CD8-positive, alpha-beta memory T cell (primary cell): ENCODE data around the gene NPSR1. TPM values are rescaled to one million over a fixed set of nuclear protein-coding genes. Genes with fewer than 3 reads are reported as not detected.

ENCODE experiments used
- CTCF ChIA-PET: fragments of 350-600 bp; sonication (Branson Sonifier 250); formaldehyde crosslinking; loops from one replicate; lab custom pipeline; 2021; ENCODE audit warnings: antibody characterized with exemption; lab: Charles Lee
- POLR2A ChIA-PET: fragments of 350-600 bp; sonication (Branson Sonifier 250); formaldehyde crosslinking; loops from one replicate; lab custom pipeline; 2021; ENCODE audit warnings: antibody characterized with exemption; lab: Charles Lee
- DNase-seq, 5 donors: peaks; one replicate each; pipeline versions ENCODE4 v3.0.0 to v3.0.0-alpha.2; 2020 to 2022; ENCODE audit warnings: mixed read lengths in 1 of 5
- H3K27ac ChIP-seq: one replicate; pipeline ENCODE4 v1.7.0; 2013; ENCODE audit warnings: low read depth, mild to moderate bottlenecking, low read length, moderate library complexity
- H3K27me3 ChIP-seq: 2 replicates; pipeline ENCODE4 v1.7.0; 2013; ENCODE audit warnings: low read length, mild to moderate bottlenecking; ENCODE audit not compliant: insufficient read depth, poor library complexity, severe bottlenecking
- H3K36me3 ChIP-seq: 2 replicates; pipeline ENCODE4 v1.7.0; 2013; ENCODE audit warnings: mild to moderate bottlenecking, low read length, moderate library complexity; ENCODE audit not compliant: insufficient read depth
- H3K4me1 ChIP-seq: 2 replicates; pipeline ENCODE4 v1.7.0; 2013; ENCODE audit warnings: mild to moderate bottlenecking, low read length, moderate library complexity; ENCODE audit not compliant: insufficient read depth
- H3K4me3 ChIP-seq: 2 replicates; pipeline ENCODE4 v1.7.0; 2013; ENCODE audit warnings: mild to moderate bottlenecking, low read length
- H3K9me3 ChIP-seq: 2 replicates; pipeline ENCODE4 v1.7.0; 2013; ENCODE audit warnings: mild to moderate bottlenecking, low read length
- H3K27ac Mint-ChIP-seq, 8 donors: one replicate each; pipeline ENCODE4 v1.8.0; 2020 to 2021; ENCODE audit warnings: mixed read lengths in 8 of 8, mild to moderate bottlenecking in 6 of 8, inconsistent platforms in 3 of 8, moderate library complexity in 3 of 8
- H3K27me3 Mint-ChIP-seq, 2 donors: one replicate each; pipeline ENCODE4 v1.8.0; 2020 to 2021; ENCODE audit warnings: mixed read lengths in 2 of 2, mild to moderate bottlenecking in 1 of 2, moderate library complexity in 1 of 2
- H3K36me3 Mint-ChIP-seq, 3 donors: one replicate each; pipeline ENCODE4 v1.8.0; 2020 to 2021; ENCODE audit warnings: mixed read lengths in 3 of 3, inconsistent platforms in 1 of 3, mild to moderate bottlenecking in 1 of 3
- H3K4me1 Mint-ChIP-seq, 3 donors: one replicate each; pipeline ENCODE4 v1.8.0; 2020 to 2021; ENCODE audit warnings: mixed read lengths in 3 of 3, inconsistent platforms in 1 of 3, mild to moderate bottlenecking in 1 of 3
- H3K4me3 Mint-ChIP-seq, 7 donors: one replicate each; pipeline ENCODE4 v1.8.0; 2020 to 2021; ENCODE audit warnings: mixed read lengths in 7 of 7, mild to moderate bottlenecking in 6 of 7, moderate library complexity in 4 of 7, inconsistent platforms in 2 of 7
- H3K9me3 Mint-ChIP-seq, 5 donors: one replicate each; pipeline ENCODE4 v1.8.0; 2020 to 2022; ENCODE audit warnings: mixed read lengths in 5 of 5, mild to moderate bottlenecking in 3 of 5, moderate library complexity in 2 of 5, inconsistent platforms in 1 of 5
- polyA plus RNA-seq: library from polyadenylated mRNA; unstranded; fragments of 300-500 nt; fragmentation: Illumina TruSeq; gene quantifications from one replicate; pipeline ENCODE4 v1.2.3, GENCODE V29; 2021
- total RNA-seq, 2 experiments: library from RNA; stranded (reverse); gene quantifications; one replicate each; pipeline ENCODE4 v1.2.3, GENCODE V29; 2021

The NPSR1 gene
- total and polyA plus RNA-seq, 3 experiments from 2014 or later: not detected

GRCh38 chr7:34761206-34761605 lies 103.2 kb downstream of the NPSR1 start:
- no peak overlapping the region for H3K4me3 ChIP-seq
- H3K9me3 ChIP-seq: no peaks in the 10 kb centered on the region
- H3K4me1 Mint-ChIP-seq: no peaks in the 10 kb centered on the region
- no peaks in the 10 kb centered on the region for H3K4me1 ChIP-seq
- no peaks in the 10 kb centered on the region for H3K36me3 ChIP-seq
- H3K4me3 Mint-ChIP-seq: no peak overlapping the region
- H3K27me3 ChIP-seq: no peaks in the 10 kb centered on the region
- peaks cover 6 to 32% of the 10 kb centered on the region in 2 donors for H3K27me3 Mint-ChIP-seq
- no peaks in the 10 kb centered on the region for H3K36me3 Mint-ChIP-seq
- ChIA-PET POLR2A (no interaction called here), CTCF (no interaction called here)
- H3K27ac ChIP-seq: no peak overlapping the region
- DNase-seq: no peak
- H3K27ac Mint-ChIP-seq: no peak overlapping the region
- no peaks in the 10 kb centered on the region for H3K9me3 Mint-ChIP-seq

GRCh38 chr7:34761627-34762026 lies 103.6 kb downstream of the NPSR1 start:
- Histone ChIP-seq H3K4me3 (no peak overlapping the region), H3K27me3 (no peaks in the 10 kb centered on the region), H3K36me3 (no peaks in the 10 kb centered on the region), H3K9me3 (no peaks in the 10 kb centered on the region), H3K4me1 (no peaks in the 10 kb centered on the region), H3K27ac (no peak overlapping the region)
- Mint-ChIP-seq H3K27me3 (peaks cover 6 to 32% of the 10 kb centered on the region in 2 donors), H3K4me1 (no peaks in the 10 kb centered on the region), H3K4me3 (no peak overlapping the region), H3K27ac (no peak overlapping the region), H3K36me3 (no peaks in the 10 kb centered on the region), H3K9me3 (no peaks in the 10 kb centered on the region)
- DNase-seq: no peak
- CTCF ChIA-PET: no interaction called here
- POLR2A ChIA-PET: no interaction called here

GRCh38 chr7:34762764-34763163 lies 104.7 kb downstream of the NPSR1 start:
- no peaks in the 10 kb centered on the region for H3K9me3 Mint-ChIP-seq
- H3K36me3 Mint-ChIP-seq: no peaks in the 10 kb centered on the region
- H3K4me1 Mint-ChIP-seq: no peaks in the 10 kb centered on the region
- no peaks in the 10 kb centered on the region for H3K9me3 ChIP-seq
- no peak overlapping the region for H3K27ac ChIP-seq
- peaks cover 6 to 34% of the 10 kb centered on the region in 2 donors for H3K27me3 Mint-ChIP-seq
- no peak overlapping the region for H3K4me3 Mint-ChIP-seq
- H3K27ac Mint-ChIP-seq: no peak overlapping the region
- ChIA-PET CTCF (no interaction called here), POLR2A (no interaction called here)
- DNase-seq: no peak
- H3K27me3 ChIP-seq: no peaks in the 10 kb centered on the region
- H3K4me1 ChIP-seq: no peaks in the 10 kb centered on the region
- no peak overlapping the region for H3K4me3 ChIP-seq
- H3K36me3 ChIP-seq: no peaks in the 10 kb centered on the region

GRCh38 chr7:34772296-34772938 lies 114.4 kb downstream of the NPSR1 start:
- Histone ChIP-seq H3K4me1 (no peaks in the 10 kb centered on the region), H3K4me3 (no peak overlapping the region), H3K36me3 (no peaks in the 10 kb centered on the region), H3K27me3 (no peaks in the 10 kb centered on the region), H3K27ac (no peak overlapping the region), H3K9me3 (no peaks in the 10 kb centered on the region)
- Mint-ChIP-seq H3K27ac (no peak overlapping the region), H3K9me3 (peaks cover 0 to 4% (median 0%) of the 10 kb centered on the region in 5 donors), H3K36me3 (no peaks in the 10 kb centered on the region), H3K4me3 (no peak overlapping the region), H3K27me3 (peaks cover 0 to 3% of the 10 kb centered on the region in 2 donors), H3K4me1 (no peaks in the 10 kb centered on the region)
- ChIA-PET CTCF (no interaction called here), POLR2A (no interaction called here)
- no peak for DNase-seq

GRCh38 chr7:34776748-34777358 lies 118.8 kb downstream of the NPSR1 start:
- no peak overlapping the region for H3K27ac ChIP-seq
- Mint-ChIP-seq H3K4me3 (no peak overlapping the region), H3K9me3 (peaks cover 0 to 8% (median 5%) of the 10 kb centered on the region in 5 donors), H3K36me3 (no peaks in the 10 kb centered on the region), H3K27ac (no peak overlapping the region), H3K4me1 (no peaks in the 10 kb centered on the region), H3K27me3 (peaks cover 3 to 17% of the 10 kb centered on the region in 2 donors)
- ChIA-PET CTCF (no interaction called here), POLR2A (no interaction called here)
- H3K36me3 ChIP-seq: no peaks in the 10 kb centered on the region
- no peak for DNase-seq
- H3K4me1 ChIP-seq: no peaks in the 10 kb centered on the region
- H3K4me3 ChIP-seq: no peak overlapping the region
- H3K27me3 ChIP-seq: no peaks in the 10 kb centered on the region
- H3K9me3 ChIP-seq: no peaks in the 10 kb centered on the region

GRCh38 chr7:34780546-34780945 lies 122.5 kb downstream of the NPSR1 start:
- Mint-ChIP-seq H3K4me1 (no peaks in the 10 kb centered on the region), H3K4me3 (no peak overlapping the region), H3K27me3 (peaks cover 3 to 21% of the 10 kb centered on the region in 2 donors), H3K9me3 (peaks cover 15 to 26% (median 25%) of the 10 kb centered on the region in 5 donors), H3K36me3 (no peaks in the 10 kb centered on the region), H3K27ac (no peak overlapping the region)
- DNase-seq: no peak
- no peaks in the 10 kb centered on the region for H3K36me3 ChIP-seq
- no peak overlapping the region for H3K27ac ChIP-seq
- CTCF ChIA-PET: no interaction called here
- H3K27me3 ChIP-seq: no peaks in the 10 kb centered on the region
- H3K4me3 ChIP-seq: no peak overlapping the region
- POLR2A ChIA-PET: no interaction called here
- H3K4me1 ChIP-seq: no peaks in the 10 kb centered on the region
- peaks cover 6% of the 10 kb centered on the region for H3K9me3 ChIP-seq

- Histone ChIP-seq H3K4me1 (no peaks in the 10 kb centered on the region), H3K9me3 (no peaks in the 10 kb centered on the region), H3K36me3 (no peaks in the 10 kb centered on the region), H3K27me3 (no peaks in the 10 kb centered on the region), H3K27ac (no peak overlapping the region), H3K4me3 (no peak overlapping the region)
- no peak overlapping the region for H3K27ac Mint-ChIP-seq
- H3K36me3 Mint-ChIP-seq: no peaks in the 10 kb centered on the region
- H3K27me3 Mint-ChIP-seq: peaks cover 0 to 19% of the 10 kb centered on the region in 2 donors
- peaks cover 10 to 14% (median 13%) of the 10 kb centered on the region in 5 donors for H3K9me3 Mint-ChIP-seq
- H3K4me3 Mint-ChIP-seq: no peak overlapping the region
- no peak for DNase-seq
- ChIA-PET CTCF (no interaction called here), POLR2A (no interaction called here)
- no peaks in the 10 kb centered on the region for H3K4me1 Mint-ChIP-seq
These were observed 129.6 kb downstream of the NPSR1 start for GRCh38 chr7:34787586-34787985.

GRCh38 chr7:34806831-34807230 lies 148.8 kb downstream of the NPSR1 start:
- no peak for DNase-seq
- no peak overlapping the region for H3K4me3 ChIP-seq
- H3K27me3 ChIP-seq: no peaks in the 10 kb centered on the region
- Mint-ChIP-seq H3K27ac (no peak overlapping the region), H3K4me1 (no peaks in the 10 kb centered on the region), H3K4me3 (no peak overlapping the region), H3K36me3 (no peaks in the 10 kb centered on the region), H3K9me3 (peaks cover 0 to 5% (median 0%) of the 10 kb centered on the region in 5 donors), H3K27me3 (peaks cover 8 to 25% of the 10 kb centered on the region in 2 donors)
- no peaks in the 10 kb centered on the region for H3K4me1 ChIP-seq
- H3K27ac ChIP-seq: no peak overlapping the region
- H3K36me3 ChIP-seq: no peaks in the 10 kb centered on the region
- CTCF ChIA-PET: no interaction called here
- POLR2A ChIA-PET: no interaction called here
- no peaks in the 10 kb centered on the region for H3K9me3 ChIP-seq
